ENCODE data around the gene ZNF462.

DNA sequence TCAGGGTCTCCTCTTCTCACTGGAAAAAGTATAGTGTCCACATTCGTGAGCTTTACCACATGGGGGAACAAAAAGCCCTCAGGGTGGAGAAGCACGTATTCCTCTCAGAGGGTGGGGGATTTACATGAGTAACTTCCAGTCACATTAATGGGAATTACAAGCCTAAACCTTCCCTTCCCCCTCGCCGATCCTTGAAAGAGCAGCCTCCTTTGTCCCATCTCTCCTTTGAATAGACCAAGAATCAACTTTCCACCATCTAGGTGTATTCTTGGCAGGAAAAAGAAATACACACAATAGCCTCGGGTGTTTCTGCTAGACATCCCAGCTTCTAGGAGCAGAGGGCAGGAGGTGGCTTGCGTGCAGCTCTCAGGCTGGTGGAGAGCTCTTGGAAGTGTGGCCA lies 144.4 kb downstream of the ZNF462 start:
- no peak for TF ChIP-seq POLR2AphosphoS5 (IDR thresholded peaks at IDR 0.05)
- TF ChIP-seq CTCF (IDR thresholded peaks at IDR 0.05): no peak
- no peak for TF ChIP-seq POLR2A (IDR thresholded peaks at IDR 0.05)
